ENCODE data around the gene RFTN1. TPM values are rescaled to one million over a fixed set of nuclear protein-coding genes. Genes with fewer than 3 reads are reported as not detected.

Gene RFTN1
- total and polyA plus RNA-seq, 7 donors = 9.1 to 33.1 (median 15.9) TPM

- peaks cover 54% of the 10 kb centered on the region for H3K4me1 ChIP-seq
- intact Hi-C loops (cut with DNase I) = no loop called here
- TF ChIP-seq CTCF (IDR thresholded peaks at IDR 0.05) = no peak
- H3K27ac ChIP-seq = no peak overlapping the region
- peaks cover 4% of the 10 kb centered on the region in 2 donors for H3K36me3 ChIP-seq (ENCODE audit: insufficient read depth in 1 of 2, low read depth in 1 of 2)
- no peaks in the 10 kb centered on the region for H3K9me3 ChIP-seq
- no peaks in the 10 kb centered on the region for H3K27me3 ChIP-seq (ENCODE audit: insufficient read depth in 3 of 3, low read length in 2 of 3)
- no peak overlapping the region for H3K4me3 ChIP-seq
- 72 to 83% (median 72%) methylated on average over 5 of the region's 5 CpGs for WGBS, 3 donors
- ATAC-seq (no peak), DNase-seq (no peak)
These were observed 162.7 kb downstream of the RFTN1 start for GRCh38 chr3:16350597-16351318.

- Histone ChIP-seq H3K9me3 (no peaks in the 10 kb centered on the region), H3K4me1 (peaks cover 47% of the 10 kb centered on the region), H3K36me3 (ENCODE audit: insufficient read depth in 1 of 2, low read depth in 1 of 2) (peaks cover 0 to 4% of the 10 kb centered on the region in 2 donors), H3K27me3 (ENCODE audit: insufficient read depth in 3 of 3, low read length in 2 of 3) (no peaks in the 10 kb centered on the region), H3K27ac (no peak overlapping the region), H3K4me3 (no peak overlapping the region)
- DNase-seq = no peak
- TF ChIP-seq CTCF (IDR thresholded peaks at IDR 0.05) = no peak
- intact Hi-C loops (cut with DNase I) = no loop called here
- 22 to 50% (median 29%) methylated on average over 2 of the region's 2 CpGs for WGBS, 3 donors
- ATAC-seq = no peak
These were observed 163.4 kb downstream of the RFTN1 start for GRCh38 chr3:16349986-16350596.

- 93 to 96% (median 94%) methylated on average over 4 of the region's 4 CpGs for WGBS, 3 donors
- TF ChIP-seq CTCF (IDR thresholded peaks at IDR 0.05) = no peak
- H3K4me1 ChIP-seq = peaks cover 28% of the 10 kb centered on the region
- H3K27me3 ChIP-seq (ENCODE audit: insufficient read depth in 3 of 3, low read length in 2 of 3) = no peaks in the 10 kb centered on the region
- no peak for ATAC-seq
- H3K36me3 ChIP-seq (ENCODE audit: insufficient read depth in 1 of 2, low read depth in 1 of 2) = peaks cover 0 to 4% of the 10 kb centered on the region in 2 donors
- no peak overlapping the region for H3K4me3 ChIP-seq
- H3K9me3 ChIP-seq = no peaks in the 10 kb centered on the region
- intact Hi-C loops (cut with DNase I) = no loop called here
- no peak overlapping the region for H3K27ac ChIP-seq
- no peak for DNase-seq
These were observed 166.0 kb downstream of the RFTN1 start for GRCh38 chr3:16347548-16347947.

GRCh38 chr3:16346413-16347081 is 167.0 kb downstream of the RFTN1 start:
- Histone ChIP-seq H3K36me3 (ENCODE audit: insufficient read depth in 1 of 2, low read depth in 1 of 2) (peaks cover 0 to 4% of the 10 kb centered on the region in 2 donors), H3K4me3 (no peak overlapping the region), H3K4me1 (peaks cover 19% of the 10 kb centered on the region), H3K27ac (no peak overlapping the region), H3K9me3 (no peaks in the 10 kb centered on the region), H3K27me3 (ENCODE audit: insufficient read depth in 3 of 3, low read length in 2 of 3) (no peaks in the 10 kb centered on the region)
- DNase-seq (no peak), ATAC-seq (no peak)
- intact Hi-C loops (cut with DNase I) = no loop called here
- 92 to 94% (median 94%) methylated on average over 7 of the region's 7 CpGs for WGBS, 3 donors
- TF ChIP-seq CTCF (IDR thresholded peaks at IDR 0.05) = no peak

All from psoas muscle (tissue), 8 donors.